ENCODE results near the gene AIPL1. TPM values are rescaled to one million over a fixed set of nuclear protein-coding genes. Genes with fewer than 3 reads are reported as not detected.

AIPL1 gene
- total RNA-seq, 4 donors from 2014 or later = not detected

- Histone ChIP-seq H3K27me3 (peaks cover 6 to 14% (median 12%) of the 10 kb centered on the region in 3 donors), H3K4me3 (no peak overlapping the region), H3K4me1 (peaks cover 4 to 13% of the 10 kb centered on the region in 2 donors), H3K9me3 (no peaks in the 10 kb centered on the region), H3K27ac (no peak overlapping the region), H3K36me3 (no peaks in the 10 kb centered on the region)
- TF ChIP-seq, protein P1, sequence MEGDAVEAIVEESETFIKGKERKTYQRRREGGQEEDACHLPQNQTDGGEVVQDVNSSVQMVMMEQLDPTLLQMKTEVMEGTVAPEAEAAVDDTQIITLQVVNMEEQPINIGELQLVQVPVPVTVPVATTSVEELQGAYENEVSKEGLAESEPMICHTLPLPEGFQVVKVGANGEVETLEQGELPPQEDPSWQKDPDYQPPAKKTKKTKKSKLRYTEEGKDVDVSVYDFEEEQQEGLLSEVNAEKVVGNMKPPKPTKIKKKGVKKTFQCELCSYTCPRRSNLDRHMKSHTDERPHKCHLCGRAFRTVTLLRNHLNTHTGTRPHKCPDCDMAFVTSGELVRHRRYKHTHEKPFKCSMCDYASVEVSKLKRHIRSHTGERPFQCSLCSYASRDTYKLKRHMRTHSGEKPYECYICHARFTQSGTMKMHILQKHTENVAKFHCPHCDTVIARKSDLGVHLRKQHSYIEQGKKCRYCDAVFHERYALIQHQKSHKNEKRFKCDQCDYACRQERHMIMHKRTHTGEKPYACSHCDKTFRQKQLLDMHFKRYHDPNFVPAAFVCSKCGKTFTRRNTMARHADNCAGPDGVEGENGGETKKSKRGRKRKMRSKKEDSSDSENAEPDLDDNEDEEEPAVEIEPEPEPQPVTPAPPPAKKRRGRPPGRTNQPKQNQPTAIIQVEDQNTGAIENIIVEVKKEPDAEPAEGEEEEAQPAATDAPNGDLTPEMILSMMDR (IDR thresholded peaks at IDR 0.05 in 4 of 5, conservative IDR thresholded peaks at IDR 0.05 in 1 of 5) = no peak
- no peak for TF ChIP-seq POLR2A (IDR thresholded peaks at IDR 0.05)
- no peak for ATAC-seq
- in situ Hi-C loops (cut with MboI; ENCODE audit: low sequenced_read_pairs in 4 of 4) = loop anchor here in 1 of 4 donors (25.0 kb wide), 1 partner anchor 134 kb away; no protein-coding TSS in a partner anchor
- no peak for DNase-seq
- intact Hi-C loops (cut with DNase I; ENCODE audit: low total_unique reads) = no loop called here
Observed at GRCh38 chr17:6453279-6454024, 18.5 kb upstream of the AIPL1 start.

DNA sequence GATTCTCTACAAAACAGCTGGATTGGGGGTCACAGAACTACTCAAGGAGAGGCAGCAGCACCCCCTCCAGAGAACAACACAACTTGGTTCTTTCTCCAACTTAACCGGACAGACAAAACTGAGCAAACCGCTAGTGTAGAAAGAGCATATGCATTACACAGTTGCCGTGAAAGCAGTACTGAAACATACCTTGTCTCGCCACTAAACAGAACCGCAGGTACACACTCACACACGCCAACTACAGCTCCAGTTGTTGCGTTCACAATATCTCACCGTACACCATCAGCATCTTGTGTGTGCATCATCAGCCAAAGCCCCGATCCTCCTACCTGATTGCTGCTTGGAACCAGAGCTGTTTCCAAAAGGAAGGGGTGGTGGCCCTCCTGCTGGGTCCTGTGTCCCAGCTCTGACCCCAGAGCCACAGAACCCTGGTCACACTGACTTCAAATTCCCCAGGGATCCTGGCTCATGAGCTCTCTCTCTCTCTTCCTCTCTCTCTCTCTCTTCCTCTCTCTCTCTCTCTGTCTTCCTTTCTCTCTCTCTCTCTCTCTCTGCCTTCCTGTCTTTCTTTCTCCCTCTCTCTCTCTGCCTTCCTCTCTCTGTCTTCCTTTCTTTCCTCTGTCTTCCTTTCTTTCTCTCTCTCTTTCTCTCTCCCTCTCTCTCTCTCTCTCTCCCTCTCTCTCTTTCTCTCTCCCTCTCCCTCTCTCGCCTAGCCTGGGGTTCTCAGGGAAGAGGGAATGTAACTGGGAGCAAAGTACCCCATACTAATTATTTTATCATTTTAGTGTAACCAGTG, 17.7 kb upstream of the AIPL1 start:
- Histone ChIP-seq H3K27ac (no peak overlapping the region), H3K9me3 (no peaks in the 10 kb centered on the region), H3K4me1 (peaks cover 4 to 13% of the 10 kb centered on the region in 2 donors), H3K27me3 (peaks cover 6 to 14% (median 12%) of the 10 kb centered on the region in 3 donors), H3K36me3 (no peaks in the 10 kb centered on the region), H3K4me3 (no peak overlapping the region)
- TF ChIP-seq, protein P1 (IDR thresholded peaks at IDR 0.05 in 4 of 5, conservative IDR thresholded peaks at IDR 0.05 in 1 of 5) = no peak
- no peak for TF ChIP-seq POLR2A (IDR thresholded peaks at IDR 0.05)
- no peak for DNase-seq
- no peak for ATAC-seq
- intact Hi-C loops (cut with DNase I; ENCODE audit: low total_unique reads) (no loop called here), in situ Hi-C loops (cut with MboI; ENCODE audit: low sequenced_read_pairs in 4 of 4) (loop anchor here in 1 of 4 donors (25.0 kb wide), 1 partner anchor 135 kb away; no protein-coding TSS in a partner anchor)

DNA sequence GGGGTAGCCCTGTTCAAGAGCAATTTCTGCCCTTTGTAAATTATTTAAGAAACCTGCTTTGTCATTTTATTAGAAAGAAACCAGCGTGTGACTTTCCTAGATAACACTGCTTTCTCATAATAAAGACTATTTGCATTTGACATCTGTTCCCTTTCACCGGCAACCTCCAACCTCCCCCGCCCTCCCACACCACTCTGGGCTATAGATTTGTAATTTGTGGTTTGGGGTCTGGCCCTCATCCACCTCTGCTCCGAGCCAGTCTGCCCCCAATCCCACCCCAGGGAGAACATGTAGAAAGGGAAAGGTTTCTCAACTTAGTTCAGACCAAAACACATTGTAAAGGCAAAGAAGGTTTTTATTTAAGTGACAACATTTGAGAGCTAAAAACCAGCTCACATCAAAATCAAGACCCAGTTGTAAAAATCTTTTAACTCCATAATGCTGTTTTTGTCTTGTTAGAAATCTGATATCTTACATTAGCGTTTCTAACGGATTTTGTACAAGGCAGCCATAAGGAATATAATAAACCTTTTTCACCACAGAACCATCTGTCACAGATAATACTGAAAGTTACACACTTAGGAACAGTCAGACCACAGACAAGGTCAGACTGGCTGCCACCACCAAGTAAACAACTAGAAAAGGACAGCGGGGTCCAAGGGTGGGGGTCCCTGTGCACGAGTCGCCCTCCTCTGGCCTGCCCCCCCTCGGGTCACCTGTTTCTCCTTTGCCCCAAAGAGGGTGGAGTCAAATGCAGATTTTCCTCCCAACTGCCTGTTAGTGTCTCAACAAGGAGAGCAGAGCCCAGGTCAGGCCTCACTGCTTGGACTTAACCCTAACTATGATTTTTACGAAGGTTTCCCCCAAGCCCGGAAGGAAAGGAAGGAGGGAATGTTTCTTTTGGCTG, 16.3 kb upstream of the AIPL1 start:
- intact Hi-C loops (cut with DNase I; ENCODE audit: low total_unique reads) = no loop called here
- H3K27ac ChIP-seq = no peak overlapping the region
- no peaks in the 10 kb centered on the region for H3K4me1 ChIP-seq
- H3K4me3 ChIP-seq = no peak overlapping the region
- DNase-seq = no peak
- ATAC-seq = no peak
- peaks cover 6 to 14% (median 12%) of the 10 kb centered on the region in 3 donors for H3K27me3 ChIP-seq
- TF ChIP-seq POLR2A (IDR thresholded peaks at IDR 0.05) = no peak
- TF ChIP-seq, protein P1 (IDR thresholded peaks at IDR 0.05 in 4 of 5, conservative IDR thresholded peaks at IDR 0.05 in 1 of 5) = no peak
- no peaks in the 10 kb centered on the region for H3K9me3 ChIP-seq
- no peaks in the 10 kb centered on the region for H3K36me3 ChIP-seq
- in situ Hi-C loops (cut with MboI; ENCODE audit: low sequenced_read_pairs in 4 of 4) = loop anchor here in 1 of 4 donors (25.0 kb wide), 1 partner anchor 136 kb away; no protein-coding TSS in a partner anchor

DNA sequence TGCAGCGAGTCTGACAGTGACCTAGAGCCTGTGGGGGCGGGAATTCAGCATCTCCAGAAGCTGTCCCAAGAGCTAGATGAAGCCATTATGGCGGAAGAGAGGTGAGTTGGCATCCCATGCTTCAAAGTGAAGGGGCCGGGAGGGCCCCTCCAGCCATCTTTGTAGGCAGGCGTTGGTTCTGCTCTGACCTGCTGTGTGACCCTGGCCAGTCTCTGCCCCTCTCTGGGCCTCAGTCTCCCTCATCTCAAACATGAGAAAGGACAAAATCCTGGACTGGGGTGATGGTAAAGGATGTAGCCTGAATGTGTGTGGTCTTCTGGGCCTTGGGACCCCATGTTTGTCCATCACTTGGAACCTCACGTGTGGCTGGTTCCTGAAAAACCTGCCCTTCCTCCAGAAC, 14.4 kb upstream of the AIPL1 start:
- in situ Hi-C loops (cut with MboI; ENCODE audit: low sequenced_read_pairs in 4 of 4) = loop anchor here in 1 of 4 donors (25.0 kb wide), 1 partner anchor 1212 kb away; the partner anchor contains the start of gene SCIMP
- no peak for TF ChIP-seq POLR2A (IDR thresholded peaks at IDR 0.05)
- TF ChIP-seq, protein P1 (IDR thresholded peaks at IDR 0.05 in 4 of 5, conservative IDR thresholded peaks at IDR 0.05 in 1 of 5) = no peak

More for the DNA sequence above, 14.4 kb upstream of the AIPL1 start:
- Histone ChIP-seq H3K4me3 (no peak overlapping the region), H3K4me1 (peaks cover 0 to 5% of the 10 kb centered on the region in 2 donors), H3K36me3 (no peaks in the 10 kb centered on the region), H3K27me3 (peaks cover 0 to 4% (median 1%) of the 10 kb centered on the region in 3 donors), H3K9me3 (no peaks in the 10 kb centered on the region), H3K27ac (no peak overlapping the region)
- DNase-seq = no peak
- intact Hi-C loops (cut with DNase I; ENCODE audit: low total_unique reads) = no loop called here
- ATAC-seq = no peak
